ENCODE measurements around the gene WDFY3.
"Not testable (repeated sequence)": the region's sequence is repeated elsewhere in the genome, so short reads cannot be mapped to it uniquely, and the experiment has no call there.

WDFY3 gene

GRCh38 chr4:84685105-84685504, 281.4 kb downstream of the WDFY3 start:
- peaks cover 42% of the 10 kb centered on the region for H3K4me1 ChIP-seq
- H3K4me3 ChIP-seq = no peak overlapping the region
- no peak overlapping the region for H3K4me2 ChIP-seq
- H3K36me3 ChIP-seq = peaks cover 55% of the 10 kb centered on the region
- TF ChIP-seq Cebpa-rat (IDR thresholded peaks at IDR 0.05) = no peak
- H3K27ac ChIP-seq = no peak overlapping the region
- H4K20me1 ChIP-seq = no peaks in the 10 kb centered on the region
- H3K9ac ChIP-seq = no peak overlapping the region
- no peaks in the 10 kb centered on the region for H3K9me3 ChIP-seq
- no peaks in the 10 kb centered on the region for H3K27me3 ChIP-seq

DNA sequence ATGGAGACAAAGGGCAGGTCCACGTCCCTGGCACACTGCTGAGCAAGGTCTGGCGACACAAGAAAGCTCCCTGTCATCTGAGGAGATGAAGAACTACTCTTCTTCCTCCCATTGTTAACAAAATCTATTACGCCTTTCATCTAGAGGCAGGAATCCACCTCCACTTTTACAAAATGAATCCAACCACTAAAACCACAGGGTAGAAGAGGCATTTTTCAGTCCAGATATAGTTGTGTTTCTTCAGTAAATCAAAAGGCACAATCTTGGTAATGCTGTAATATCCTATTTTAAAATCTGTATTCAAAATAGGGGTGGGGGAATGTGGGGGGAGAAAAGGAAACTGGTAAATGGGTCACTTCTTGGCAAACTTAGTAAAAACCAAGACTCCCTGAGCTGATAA, 282.1 kb downstream of the WDFY3 start:
- Histone ChIP-seq H3K27me3 (no peaks in the 10 kb centered on the region), H3K4me2 (no peak overlapping the region), H3K4me1 (peaks cover 42% of the 10 kb centered on the region), H3K4me3 (no peak overlapping the region), H3K9me3 (no peaks in the 10 kb centered on the region), H4K20me1 (no peaks in the 10 kb centered on the region), H3K27ac (no peak overlapping the region), H3K9ac (no peak overlapping the region), H3K36me3 (peaks cover 56% of the 10 kb centered on the region)
- no peak for TF ChIP-seq Cebpa-rat (IDR thresholded peaks at IDR 0.05)

DNA sequence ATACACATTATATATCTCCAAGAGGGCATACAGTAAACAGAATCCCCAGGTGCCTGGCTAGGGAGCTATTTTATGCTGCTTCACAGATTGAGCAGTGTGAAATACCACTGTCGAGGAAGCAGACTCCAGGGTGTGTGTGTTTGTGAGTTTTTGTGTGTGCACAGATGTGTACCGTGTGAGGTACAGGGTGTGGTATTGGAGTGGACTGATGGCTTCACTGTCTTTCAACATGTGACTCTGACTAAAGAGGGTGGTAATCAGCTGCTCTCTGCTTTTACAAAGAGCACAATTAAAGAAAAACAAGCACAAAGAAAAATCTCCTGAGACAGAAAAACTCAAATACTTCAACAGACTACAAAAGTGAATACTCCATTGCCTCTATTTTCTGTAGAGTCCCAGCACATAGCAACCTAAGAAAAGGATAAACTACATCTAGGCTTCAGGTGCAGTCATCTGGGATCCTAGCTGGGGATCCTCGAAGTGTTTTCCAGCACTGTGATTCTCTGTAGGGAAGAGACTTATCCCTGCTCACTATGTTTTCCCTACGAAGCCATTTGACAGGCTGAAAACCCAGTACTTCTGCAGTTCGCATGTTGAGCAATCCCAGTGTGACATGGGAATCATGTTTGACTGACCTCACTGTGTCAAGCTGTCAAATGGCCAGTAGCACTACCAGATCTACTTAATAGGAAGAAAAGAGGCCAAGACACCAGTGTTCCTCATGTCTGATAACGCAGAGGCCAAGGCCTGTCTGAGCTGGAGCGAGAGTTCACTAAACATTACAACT, 283.2 kb downstream of the WDFY3 start:
- peaks cover 59% of the 10 kb centered on the region for H3K36me3 ChIP-seq
- no peak overlapping the region; the same call in 1 of the 2 replicates for H3K4me2 ChIP-seq
- no peaks in the 10 kb centered on the region for H4K20me1 ChIP-seq
- H3K9me3 ChIP-seq = no peaks in the 10 kb centered on the region
- no peaks in the 10 kb centered on the region for H3K27me3 ChIP-seq
- no peak for TF ChIP-seq Cebpa-rat (IDR thresholded peaks at IDR 0.05)
- no peak overlapping the region for H3K4me3 ChIP-seq
- no peak overlapping the region for H3K27ac ChIP-seq
- no peak overlapping the region for H3K9ac ChIP-seq
- H3K4me1 ChIP-seq = peaks cover 42% of the 10 kb centered on the region

DNA sequence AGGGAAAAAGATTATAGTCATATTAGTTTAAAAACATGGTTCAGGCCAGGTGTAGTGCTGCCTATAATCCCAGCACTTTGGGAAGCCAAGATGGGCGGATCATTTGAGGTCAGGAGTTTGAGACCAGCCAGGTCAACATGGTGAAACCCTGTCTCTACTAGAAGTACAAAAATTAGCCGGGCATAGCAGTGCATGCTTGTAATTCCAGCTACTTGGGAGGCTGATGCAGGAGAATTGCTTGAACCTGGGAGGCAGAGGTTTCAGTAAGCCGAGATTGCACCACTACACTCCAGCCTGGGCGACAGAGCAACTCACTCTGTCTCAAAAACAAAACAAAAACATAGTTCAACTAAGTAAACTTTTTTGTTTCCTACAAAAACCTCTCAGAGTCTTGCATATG, 283.8 kb downstream of the WDFY3 start:
- not testable (repeated sequence) for H4K20me1 ChIP-seq, H3K4me3 ChIP-seq, H3K9ac ChIP-seq, H3K27me3 ChIP-seq, H3K27ac ChIP-seq, H3K9me3 ChIP-seq
- Histone ChIP-seq H3K36me3 (peaks cover 59% of the 10 kb centered on the region), H3K4me2 (peak overlapping the region; percentile 59), H3K4me1 (peaks cover 42% of the 10 kb centered on the region)

DNA sequence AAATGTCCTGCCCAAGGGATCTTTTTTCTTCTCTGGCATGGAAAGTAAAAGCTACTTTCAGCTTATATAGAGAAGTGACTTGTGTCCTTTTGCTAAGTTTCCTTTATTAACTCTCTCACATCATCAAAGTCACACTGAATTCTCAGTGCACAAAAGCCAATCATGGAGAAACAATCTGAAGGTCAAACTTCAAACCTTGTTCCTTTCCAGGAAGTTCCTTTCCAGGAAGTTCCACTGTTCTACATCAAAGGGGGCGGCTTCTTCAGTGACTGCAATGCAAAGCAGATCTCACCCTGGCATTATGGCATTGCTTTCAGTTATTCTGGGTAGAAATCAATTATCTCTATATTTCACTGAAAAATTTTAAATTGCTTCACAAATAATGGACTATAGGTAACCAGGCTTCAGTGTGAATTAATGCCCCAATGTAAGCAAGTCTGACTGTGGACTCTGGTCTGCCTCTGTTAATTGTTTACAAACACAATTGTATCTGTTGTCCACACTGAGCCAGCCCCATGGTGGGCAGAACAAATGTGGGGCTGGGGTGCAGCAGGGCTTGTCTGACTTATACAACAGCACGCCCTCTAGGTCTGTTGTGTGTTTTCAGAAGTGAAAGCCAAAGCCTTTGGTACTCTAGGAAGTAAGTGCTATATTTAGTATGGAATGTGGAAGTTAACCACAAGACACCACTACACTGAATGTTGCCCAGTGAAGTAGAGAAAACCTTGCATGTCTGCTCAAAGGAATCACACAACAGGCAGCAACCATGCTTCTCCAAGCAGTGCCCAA, 284.8 kb downstream of the WDFY3 start:
- no peak for TF ChIP-seq Cebpa-rat (IDR thresholded peaks at IDR 0.05)

GRCh38 chr4:84680956-84681355, 285.5 kb downstream of the WDFY3 start:
- Histone ChIP-seq H3K4me2 (peak overlapping the region; percentile 59), H3K27me3 (no peaks in the 10 kb centered on the region), H3K27ac (no peak overlapping the region), H3K36me3 (peaks cover 63% of the 10 kb centered on the region), H3K9me3 (no peaks in the 10 kb centered on the region), H3K4me3 (no peak overlapping the region), H4K20me1 (no peaks in the 10 kb centered on the region), H3K4me1 (peaks cover 42% of the 10 kb centered on the region), H3K9ac (no peak overlapping the region)
- no peak for TF ChIP-seq Cebpa-rat (IDR thresholded peaks at IDR 0.05)

More for the DNA sequence above, 284.8 kb downstream of the WDFY3 start:
- no peak overlapping the region for H3K9ac ChIP-seq
- no peak overlapping the region for H3K27ac ChIP-seq
- peak overlapping the region; percentile 59 for H3K4me2 ChIP-seq
- no peaks in the 10 kb centered on the region for H3K9me3 ChIP-seq
- H4K20me1 ChIP-seq = no peaks in the 10 kb centered on the region
- peaks cover 66% of the 10 kb centered on the region for H3K36me3 ChIP-seq
- no peaks in the 10 kb centered on the region for H3K27me3 ChIP-seq
- no peak overlapping the region for H3K4me3 ChIP-seq
- peaks cover 42% of the 10 kb centered on the region for H3K4me1 ChIP-seq

- H4K20me1 ChIP-seq = no peaks in the 10 kb centered on the region
- no peak overlapping the region for H3K9ac ChIP-seq
- H3K27me3 ChIP-seq = no peaks in the 10 kb centered on the region
- H3K4me1 ChIP-seq = peaks cover 30% of the 10 kb centered on the region
- H3K4me3 ChIP-seq = no peak overlapping the region
- H3K27ac ChIP-seq = no peak overlapping the region
- H3K36me3 ChIP-seq = peaks cover 67% of the 10 kb centered on the region
- H3K9me3 ChIP-seq = no peaks in the 10 kb centered on the region
- no peak overlapping the region for H3K4me2 ChIP-seq
- TF ChIP-seq Cebpa-rat (IDR thresholded peaks at IDR 0.05) = no peak
Observed at GRCh38 chr4:84678976-84679744, 287.3 kb downstream of the WDFY3 start.

GRCh38 chr4:84677995-84678394, 288.5 kb downstream of the WDFY3 start:
- H3K27me3 ChIP-seq = no peaks in the 10 kb centered on the region
- no peak overlapping the region for H3K27ac ChIP-seq
- H3K36me3 ChIP-seq = peaks cover 62% of the 10 kb centered on the region
- no peak overlapping the region for H3K9ac ChIP-seq
- no peak overlapping the region for H3K4me2 ChIP-seq
- H3K4me1 ChIP-seq = peaks cover 24% of the 10 kb centered on the region
- H4K20me1 ChIP-seq = no peaks in the 10 kb centered on the region
- H3K4me3 ChIP-seq = no peak overlapping the region
- no peak for TF ChIP-seq Cebpa-rat (IDR thresholded peaks at IDR 0.05)
- H3K9me3 ChIP-seq = no peaks in the 10 kb centered on the region

DNA sequence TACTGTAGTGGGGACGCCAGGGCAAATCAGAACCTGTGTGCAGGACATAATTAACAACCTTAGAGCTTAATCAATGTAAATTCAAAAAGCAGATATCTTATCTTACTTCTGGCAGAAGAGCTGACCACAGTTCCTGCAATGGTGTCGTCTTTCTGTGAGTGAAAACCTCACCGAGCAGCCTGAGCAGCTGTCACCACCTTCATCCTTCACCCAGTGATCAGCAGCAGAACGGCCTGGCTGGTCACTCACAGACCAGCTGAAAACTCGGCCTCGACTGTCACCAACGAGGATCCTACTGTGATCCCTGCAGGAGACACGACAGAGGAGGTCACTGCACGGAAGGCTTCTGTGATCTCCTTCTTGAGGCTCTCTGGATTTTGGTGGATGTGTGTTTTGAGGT, 289.4 kb downstream of the WDFY3 start:
- H3K27me3 ChIP-seq = no peaks in the 10 kb centered on the region
- H3K4me3 ChIP-seq = no peak overlapping the region
- no peak overlapping the region for H3K27ac ChIP-seq
- no peak for TF ChIP-seq Cebpa-rat (IDR thresholded peaks at IDR 0.05)
- H3K36me3 ChIP-seq = peaks cover 64% of the 10 kb centered on the region
- no peaks in the 10 kb centered on the region for H3K9me3 ChIP-seq
- H3K4me1 ChIP-seq = peaks cover 20% of the 10 kb centered on the region
- no peaks in the 10 kb centered on the region for H4K20me1 ChIP-seq
- no peak overlapping the region for H3K9ac ChIP-seq
- H3K4me2 ChIP-seq = no peak overlapping the region

Data from BLaER1 (cell line).